Activated CD4-positive, CD25-positive, alpha-beta regulatory T cell treated with anti-CD3 and anti-CD28 coated beads, Interleukin-2, amount 50 U/mL, for 72 hours (primary cell): ENCODE data around the gene GRIA1.

Experiments
- DNase-seq: peaks from one replicate; pipeline ENCODE4 v3.0.0; 2021

GRIA1 gene

DNA sequence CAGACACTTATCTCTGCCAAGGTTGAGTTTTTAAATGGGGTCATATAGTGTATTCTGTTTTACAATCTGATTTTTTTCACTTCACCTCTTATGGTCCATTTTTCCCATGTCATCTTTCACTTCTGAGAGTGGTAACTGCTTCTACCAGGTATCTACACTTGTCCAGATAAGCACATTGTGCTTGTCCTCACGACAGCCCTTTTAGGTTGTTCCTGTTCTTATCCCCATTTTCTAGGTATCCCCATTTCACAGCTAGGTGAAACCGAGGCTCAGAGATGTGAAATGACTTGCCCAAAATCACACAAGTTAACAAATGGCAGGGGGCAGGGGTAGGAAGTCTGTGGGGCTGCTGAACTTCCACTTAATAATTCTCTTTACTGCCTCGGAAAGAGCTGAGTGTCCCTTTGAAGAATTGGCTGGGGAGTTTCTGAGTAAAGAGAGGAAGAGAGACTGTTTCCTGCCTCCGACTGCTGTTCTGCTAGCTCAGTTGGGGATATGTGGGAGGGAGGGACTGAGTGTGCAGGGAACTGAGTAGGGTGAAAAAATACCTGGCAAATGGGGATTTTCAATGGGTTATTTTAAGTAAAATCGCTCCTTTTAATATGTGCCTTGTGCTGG is 255.4 kb downstream of the GRIA1 start:
- no peak for DNase-seq

DNA sequence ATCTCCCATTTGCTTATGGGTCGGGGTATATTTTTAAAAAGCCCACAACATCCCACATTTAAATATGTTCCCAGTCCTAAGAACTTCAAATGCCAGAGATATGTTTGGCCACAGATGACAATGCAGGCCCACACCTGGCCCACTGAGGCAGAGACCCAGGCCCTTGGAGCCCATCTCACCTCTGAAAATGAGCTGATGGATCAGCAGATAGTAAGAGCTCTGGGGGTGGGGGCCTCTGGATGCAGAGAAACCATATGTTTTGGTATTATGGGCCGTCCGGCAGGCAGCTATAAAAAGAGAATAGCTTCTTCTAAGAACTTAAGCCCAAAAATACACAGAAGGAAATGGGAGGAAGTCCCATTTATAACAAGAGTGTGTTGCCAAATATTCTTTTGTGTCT is 256.0 kb downstream of the GRIA1 start:
- DNase-seq, result no peak

- no peak for DNase-seq
Measured at GRCh38 chr5:153748823-153749222, 258.4 kb downstream of the GRIA1 start.

GRCh38 chr5:153749960-153750359 is 259.5 kb downstream of the GRIA1 start:
- DNase-seq, result no peak

DNA sequence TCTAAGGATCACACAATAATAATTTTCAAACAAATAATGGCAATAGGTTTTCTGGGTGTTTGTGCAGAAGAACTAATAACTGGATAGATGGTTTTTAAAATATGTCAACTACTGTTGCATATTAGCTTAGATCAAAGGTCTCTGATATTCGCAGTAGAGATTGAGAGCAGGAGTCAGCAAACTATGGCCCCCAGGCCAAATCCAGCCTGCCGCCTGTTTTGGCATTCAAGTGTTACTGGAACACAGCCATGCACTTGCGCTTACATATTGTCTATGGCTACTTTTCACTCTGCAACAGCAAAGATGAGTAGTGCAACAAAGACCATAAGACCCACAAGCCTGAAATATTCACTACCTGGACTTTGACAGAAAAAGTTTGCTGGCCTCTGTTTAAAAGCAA is 260.8 kb downstream of the GRIA1 start:
- no peak for DNase-seq

DNA sequence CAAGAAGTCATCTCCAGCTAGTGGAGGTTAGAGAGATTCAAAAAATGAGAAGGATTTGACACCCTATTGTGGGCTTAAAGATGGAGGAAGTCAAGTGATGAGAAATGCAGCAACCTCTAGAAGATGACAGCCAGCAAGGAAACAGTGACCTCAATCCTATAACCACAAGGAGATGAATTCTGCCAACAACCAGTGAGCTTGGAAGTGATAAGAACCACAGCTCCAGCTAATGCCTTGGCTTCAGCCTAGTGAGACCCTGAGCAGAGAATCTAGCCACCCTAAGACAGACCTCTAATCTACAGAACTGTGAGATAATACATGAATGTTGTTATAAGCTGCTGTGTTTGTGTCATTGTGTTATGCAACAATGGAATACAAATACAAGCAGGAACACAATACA is 262.4 kb downstream of the GRIA1 start:
- no peak for DNase-seq

DNA sequence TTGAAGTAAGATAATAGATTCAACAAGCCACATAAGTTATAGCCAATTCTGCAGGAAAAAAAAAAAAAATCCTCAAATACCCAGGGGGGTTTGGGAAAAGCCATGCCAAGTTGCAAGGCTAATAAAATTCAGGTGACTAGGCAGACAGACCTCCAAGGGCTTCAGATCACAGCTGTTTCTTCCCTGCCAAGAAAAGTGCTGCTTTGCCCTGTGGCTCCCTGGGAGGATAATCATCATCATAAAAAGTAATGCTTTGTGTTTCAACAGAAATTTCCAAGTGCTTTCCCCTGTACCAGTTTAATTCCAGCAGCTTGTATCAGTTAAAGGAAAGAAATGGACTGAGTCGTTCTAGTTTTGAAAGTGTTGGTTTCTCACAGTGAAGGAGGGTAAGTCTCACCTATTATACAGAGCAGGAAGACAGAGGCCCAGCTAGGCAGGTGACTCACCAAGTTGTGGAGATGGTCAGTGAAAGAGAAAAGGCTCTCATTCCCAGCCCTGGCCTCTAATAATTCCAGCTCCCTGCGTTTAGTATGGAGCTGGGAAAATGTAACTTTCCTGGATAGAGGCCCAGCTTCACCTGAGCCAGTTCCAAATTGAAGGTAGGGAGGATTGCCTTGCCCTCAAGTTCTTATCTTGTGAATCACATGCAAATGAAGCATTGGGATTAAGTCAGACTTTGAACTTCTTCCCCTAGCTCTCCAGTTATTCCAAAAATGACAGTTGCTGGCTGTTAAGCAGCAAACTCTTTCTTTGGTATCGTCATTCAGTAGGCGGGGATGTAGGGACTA is 263.4 kb downstream of the GRIA1 start:
- no peak for DNase-seq

DNA sequence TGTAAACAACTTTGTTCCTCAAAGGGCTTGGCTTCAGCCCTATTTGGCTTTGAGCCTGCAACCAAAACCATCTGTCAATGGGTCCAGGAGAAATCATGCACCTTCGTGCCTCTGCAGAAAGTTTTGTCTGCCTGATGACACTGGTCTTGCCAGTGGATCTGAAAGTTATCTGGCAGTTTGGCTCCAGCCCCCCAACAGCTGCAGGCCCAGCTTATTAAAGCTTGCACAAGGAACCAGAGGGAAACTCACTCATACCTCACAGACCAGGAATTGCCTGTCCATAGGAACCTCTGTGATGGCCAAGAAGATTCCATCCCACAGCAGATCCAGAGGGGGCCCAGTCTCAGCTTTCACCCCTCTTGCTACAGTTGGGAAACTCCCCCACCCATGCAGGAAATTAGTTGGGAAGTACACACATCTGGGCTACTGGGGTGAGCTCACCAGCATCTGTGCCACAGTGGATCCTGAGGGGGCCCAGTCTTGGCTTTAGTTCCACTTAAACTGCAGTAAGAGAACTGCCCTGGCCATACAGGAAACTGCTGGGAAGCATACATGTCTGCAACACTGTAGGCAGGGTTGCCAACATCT is 265.5 kb downstream of the GRIA1 start:
- DNase-seq, result no peak

DNA sequence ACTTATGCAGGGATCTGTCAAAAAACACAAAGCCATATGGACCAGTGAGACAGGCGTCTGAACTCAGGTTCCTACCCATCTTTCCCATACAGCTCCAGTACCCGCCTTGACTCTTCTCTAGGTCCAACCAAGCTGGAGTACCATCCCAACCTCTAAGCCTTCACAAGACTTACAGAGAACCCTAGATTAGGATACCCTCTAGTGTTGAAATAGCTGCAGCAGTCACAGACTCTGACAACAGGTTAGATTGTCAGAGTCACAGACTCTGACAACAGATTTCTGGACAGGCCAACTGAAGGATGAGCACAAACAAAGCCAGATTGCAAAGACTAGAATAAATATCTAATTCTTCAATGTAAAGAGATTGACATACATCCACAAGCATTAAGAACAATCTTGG is 266.1 kb downstream of the GRIA1 start:
- DNase-seq, result no peak

GRCh38 chr5:153765987-153766386 is 275.5 kb downstream of the GRIA1 start:
- DNase-seq, result no peak

GRCh38 chr5:153767221-153768188 is 277.0 kb downstream of the GRIA1 start:
- DNase-seq, result no peak

DNA sequence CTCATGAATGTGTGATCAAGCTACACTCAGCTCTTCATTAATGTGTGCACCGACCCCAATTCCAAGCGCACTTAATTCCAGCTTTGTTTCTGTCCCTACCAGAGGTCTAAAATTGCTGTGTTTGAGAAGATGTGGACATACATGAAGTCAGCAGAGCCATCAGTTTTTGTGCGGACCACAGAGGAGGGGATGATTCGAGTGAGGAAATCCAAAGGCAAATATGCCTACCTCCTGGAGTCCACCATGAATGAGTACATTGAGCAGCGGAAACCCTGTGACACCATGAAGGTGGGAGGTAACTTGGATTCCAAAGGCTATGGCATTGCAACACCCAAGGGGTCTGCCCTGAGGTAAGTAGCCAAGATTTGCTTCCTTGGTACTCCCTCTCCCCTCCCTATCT is 279.6 kb downstream of the GRIA1 start:
- no peak for DNase-seq

DNA sequence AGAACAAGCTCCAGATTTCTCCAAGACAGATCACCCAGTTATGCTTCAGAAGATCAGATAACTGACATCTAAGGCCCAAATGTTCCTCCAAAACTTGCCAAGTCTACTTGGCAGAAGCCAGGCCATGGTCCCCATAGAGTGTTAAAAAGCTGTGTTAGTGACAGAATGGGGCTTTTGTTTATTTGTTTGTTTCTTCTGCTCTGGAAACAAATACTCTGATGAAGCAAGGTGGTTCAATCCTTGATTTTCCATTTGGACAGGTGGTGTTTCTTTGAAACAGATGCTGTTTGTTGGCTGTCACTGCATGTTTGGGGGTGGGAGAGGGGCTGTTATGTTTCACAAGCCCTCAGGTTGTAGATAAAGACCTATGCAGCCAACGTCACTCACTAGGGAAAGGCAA is 284.2 kb downstream of the GRIA1 start:
- no peak for DNase-seq

- no peak for DNase-seq
Measured at GRCh38 chr5:153775923-153776322, 285.5 kb downstream of the GRIA1 start.

- DNase-seq, result no peak
Measured at GRCh38 chr5:153777681-153778581, 287.5 kb downstream of the GRIA1 start.

DNA sequence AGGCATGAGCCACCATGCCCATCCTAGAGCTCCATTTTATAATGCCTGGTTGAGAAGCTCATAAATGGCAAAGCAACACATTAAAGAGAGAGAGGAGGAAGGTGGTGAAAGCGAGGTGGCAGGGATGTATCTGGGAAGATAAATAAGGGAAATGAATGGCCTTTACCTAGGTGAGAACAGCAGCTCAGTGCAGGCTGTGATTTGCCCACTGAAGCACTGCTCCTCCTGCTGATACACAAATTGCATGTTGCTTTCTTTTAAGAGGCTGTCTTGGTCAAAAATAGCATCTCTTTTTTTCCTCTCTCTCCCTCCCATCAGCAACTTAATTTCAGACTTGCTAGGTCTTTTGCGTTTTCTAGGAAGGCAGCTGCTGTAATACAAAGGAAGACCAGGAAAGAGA is 289.4 kb downstream of the GRIA1 start:
- no peak for DNase-seq

DNA sequence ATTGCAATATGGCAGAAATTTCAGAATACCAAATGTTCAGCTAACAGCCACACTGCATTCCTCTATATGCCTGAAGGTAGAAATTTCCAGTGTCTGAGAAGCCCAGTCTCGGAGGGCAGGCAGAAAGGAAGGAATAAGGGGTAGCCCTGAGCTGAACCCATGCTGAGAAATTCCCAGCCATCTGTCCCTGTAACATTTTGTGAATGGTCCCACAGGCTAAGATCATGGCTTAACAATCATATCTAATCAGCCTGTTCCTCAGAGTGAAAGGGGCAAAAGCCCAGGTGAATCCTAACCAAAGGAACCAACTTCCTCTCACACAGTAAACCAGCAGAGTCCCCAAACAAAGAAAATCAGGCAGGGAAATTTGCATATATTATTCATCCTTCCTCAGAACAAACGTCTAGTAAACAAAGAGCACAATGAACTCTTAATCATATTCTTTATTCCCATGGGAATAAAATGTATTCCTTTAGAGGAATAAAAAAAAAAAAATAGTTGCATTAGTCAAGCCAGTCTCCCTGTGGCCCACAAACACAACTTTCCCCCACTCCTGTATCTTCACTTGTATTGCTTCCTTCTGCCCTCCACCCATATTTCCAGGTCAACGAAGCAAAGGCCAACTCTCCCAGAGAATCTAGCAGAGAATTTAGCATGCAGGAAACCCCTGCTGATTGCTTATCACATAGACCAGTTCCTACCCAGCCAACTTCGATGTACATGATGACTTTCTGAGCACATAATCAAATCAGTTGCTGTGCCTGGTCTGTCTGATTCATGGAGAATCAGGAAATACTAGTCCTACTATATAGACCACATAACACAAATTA is 290.6 kb downstream of the GRIA1 start:
- no peak for DNase-seq

- no peak for DNase-seq
Measured at GRCh38 chr5:153782589-153783361, 292.3 kb downstream of the GRIA1 start.

DNA sequence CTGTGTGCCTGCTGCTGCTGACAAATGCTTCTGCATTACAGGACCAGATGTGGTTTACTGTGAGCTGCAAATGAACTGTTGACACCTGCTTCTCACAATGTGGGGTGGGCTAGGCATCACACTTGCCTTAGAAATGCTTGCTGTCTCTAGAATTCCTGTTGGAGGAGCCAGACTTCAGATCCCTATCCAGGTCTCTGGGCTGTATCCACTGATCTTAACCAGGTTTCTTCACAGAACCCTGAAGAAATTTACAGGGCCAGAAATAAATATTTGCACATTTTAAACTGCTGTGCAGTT is 292.8 kb downstream of the GRIA1 start:
- DNase-seq, result no peak

- DNase-seq, result no peak
Measured at GRCh38 chr5:153784277-153784676, 293.8 kb downstream of the GRIA1 start.

GRCh38 chr5:153791339-153791738 is 300.9 kb downstream of the GRIA1 start:
- DNase-seq, result no peak
